ENCODE measurements around the gene PIP4K2C.
"Not testable (repeated sequence)": the region's sequence is repeated elsewhere in the genome, so short reads cannot be mapped to it uniquely, and the experiment has no call there.

The PIP4K2C gene

GRCh38 chr12:57609781-57610553 lies 19.0 kb downstream of the PIP4K2C start:
- no peak for DNase-seq (ENCODE audit: low spot score)

GRCh38 chr12:57610554-57611107 lies 19.6 kb downstream of the PIP4K2C start:
- DNase-seq (ENCODE audit: low spot score) = no peak

- DNase-seq (ENCODE audit: low spot score) = peak; percentile 26
These were observed 20.3 kb downstream of the PIP4K2C start, which contains the start of gene ARHGEF25 for GRCh38 chr12:57611108-57611826. Gene ARHGEF25 (plus strand): TSS chr12:57611435. CDS start chr12:57611895, 460 bp downstream.

GRCh38 chr12:57611827-57612710 lies 21.1 kb downstream of the PIP4K2C start:
- no peak for DNase-seq (ENCODE audit: low spot score)

- DNase-seq (ENCODE audit: low spot score) = no peak
These were observed 21.9 kb downstream of the PIP4K2C start for GRCh38 chr12:57612711-57613426.

GRCh38 chr12:57613427-57614109 lies 22.6 kb downstream of the PIP4K2C start:
- no peak for DNase-seq (ENCODE audit: low spot score)

- peak; percentile 32 for DNase-seq (ENCODE audit: low spot score)
These were observed 23.4 kb downstream of the PIP4K2C start for GRCh38 chr12:57614178-57614947.

GRCh38 chr12:57614948-57615500 lies 24.0 kb downstream of the PIP4K2C start:
- no peak for DNase-seq (ENCODE audit: low spot score)

GRCh38 chr12:57615637-57616036 lies 24.6 kb downstream of the PIP4K2C start:
- no peak for DNase-seq (ENCODE audit: low spot score)

GRCh38 chr12:57616383-57617101 lies 25.6 kb downstream of the PIP4K2C start:
- DNase-seq (ENCODE audit: low spot score) = no peak

- DNase-seq (ENCODE audit: low spot score) = no peak
These were observed 26.9 kb downstream of the PIP4K2C start for GRCh38 chr12:57617942-57618341.

GRCh38 chr12:57618431-57618830 lies 27.4 kb downstream of the PIP4K2C start:
- DNase-seq (ENCODE audit: low spot score) = not testable (repeated sequence)

GRCh38 chr12:57618966-57619433 lies 28.0 kb downstream of the PIP4K2C start:
- no peak for DNase-seq (ENCODE audit: low spot score)

GRCh38 chr12:57619434-57620244 lies 28.6 kb downstream of the PIP4K2C start:
- DNase-seq (ENCODE audit: low spot score) = no peak

GRCh38 chr12:57620245-57620935 lies 29.4 kb downstream of the PIP4K2C start:
- DNase-seq (ENCODE audit: low spot score) = no peak

- no peak for DNase-seq (ENCODE audit: low spot score)
These were observed 30.0 kb downstream of the PIP4K2C start for GRCh38 chr12:57620936-57621496.
